Activated T-cell treated with anti-CD3 and anti-CD28 coated beads for 1 hour (primary cell): Measurements from ENCODE around the gene CYSRT1.

ENCODE experiments used
- DNase-seq: peaks from one replicate; pipeline ENCODE4 v3.0.0-alpha.2; 2020; ENCODE audit warnings: low read depth

Gene CYSRT1, protein sequence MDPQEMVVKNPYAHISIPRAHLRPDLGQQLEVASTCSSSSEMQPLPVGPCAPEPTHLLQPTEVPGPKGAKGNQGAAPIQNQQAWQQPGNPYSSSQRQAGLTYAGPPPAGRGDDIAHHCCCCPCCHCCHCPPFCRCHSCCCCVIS

DNA sequence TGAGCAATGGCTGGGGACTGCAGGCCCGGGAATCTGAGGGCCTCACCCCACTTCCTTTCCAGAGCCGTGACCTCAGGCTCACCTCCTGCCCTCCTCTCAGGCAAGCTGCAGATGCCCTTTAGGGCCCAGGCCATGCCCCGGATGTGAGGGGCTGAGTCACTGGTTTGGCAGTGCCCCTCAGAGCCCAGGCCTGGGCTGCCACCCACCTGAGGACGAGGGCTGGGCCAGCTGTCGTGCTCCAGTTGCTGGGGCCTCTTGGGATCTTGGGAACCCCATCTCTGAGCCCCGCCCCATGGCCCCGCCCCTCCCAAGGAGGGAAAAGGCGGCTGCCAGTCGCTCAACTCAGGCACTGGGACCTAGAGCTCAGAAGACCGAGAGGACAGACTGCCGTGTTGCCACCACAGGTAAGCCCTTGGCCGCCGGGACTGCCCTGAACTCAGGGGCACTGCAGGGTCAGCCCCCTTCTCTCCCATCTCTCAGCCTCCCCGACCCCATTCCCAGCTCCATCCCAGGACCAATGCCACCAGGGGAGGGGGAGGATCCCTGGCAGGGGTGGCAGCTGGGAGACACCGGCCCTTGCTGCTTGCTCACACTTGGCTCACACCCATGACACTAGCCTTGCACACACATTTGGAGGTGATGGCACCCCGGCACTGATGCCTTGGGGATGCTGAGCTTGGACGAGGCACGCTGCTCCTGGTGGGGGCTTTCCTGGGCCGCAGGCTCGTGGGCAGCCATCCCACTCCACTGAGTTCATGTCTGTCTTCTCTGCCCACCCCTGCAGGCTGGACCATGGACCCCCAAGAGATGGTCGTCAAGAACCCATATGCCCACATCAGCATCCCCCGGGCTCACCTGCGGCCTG lies at the start of gene CYSRT1:
CYSRT1 (plus strand) TSS at position 345 of the 865 bp plus-strand sequence; CDS start at position 793, 448 bp downstream.
- DNase-seq, result no peak

DNA sequence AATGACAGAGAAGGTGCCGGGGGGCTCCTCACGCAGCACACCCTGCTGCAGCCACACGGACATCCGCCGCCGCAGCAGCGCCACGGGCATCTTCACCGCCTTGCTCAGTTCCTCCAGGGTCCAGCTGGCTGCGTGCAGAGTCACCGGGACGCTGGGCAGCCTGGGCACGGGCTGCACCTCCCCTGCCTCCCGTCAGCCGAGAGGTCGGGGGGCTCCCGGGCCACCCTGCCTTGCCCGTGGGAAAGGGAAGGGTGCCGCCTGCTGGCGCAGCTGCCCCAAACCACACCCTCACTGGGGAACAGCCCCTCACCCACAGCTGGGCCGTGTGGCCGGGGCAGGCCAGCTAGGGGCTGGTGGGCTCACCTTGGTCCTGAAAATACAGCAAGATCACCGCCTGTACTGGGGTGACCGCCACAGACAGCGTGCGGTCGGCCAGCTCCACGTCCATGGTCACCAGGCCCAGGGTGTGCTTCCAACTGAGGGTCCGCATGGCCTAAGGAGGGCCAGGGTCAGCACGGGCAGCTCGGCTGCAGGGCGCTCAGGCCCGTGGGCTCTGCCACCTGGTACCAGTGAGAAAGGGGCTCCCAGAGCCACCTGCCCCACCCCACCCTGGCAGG lies 49.5 kb upstream of the CYSRT1 start:
- no peak for DNase-seq

DNA sequence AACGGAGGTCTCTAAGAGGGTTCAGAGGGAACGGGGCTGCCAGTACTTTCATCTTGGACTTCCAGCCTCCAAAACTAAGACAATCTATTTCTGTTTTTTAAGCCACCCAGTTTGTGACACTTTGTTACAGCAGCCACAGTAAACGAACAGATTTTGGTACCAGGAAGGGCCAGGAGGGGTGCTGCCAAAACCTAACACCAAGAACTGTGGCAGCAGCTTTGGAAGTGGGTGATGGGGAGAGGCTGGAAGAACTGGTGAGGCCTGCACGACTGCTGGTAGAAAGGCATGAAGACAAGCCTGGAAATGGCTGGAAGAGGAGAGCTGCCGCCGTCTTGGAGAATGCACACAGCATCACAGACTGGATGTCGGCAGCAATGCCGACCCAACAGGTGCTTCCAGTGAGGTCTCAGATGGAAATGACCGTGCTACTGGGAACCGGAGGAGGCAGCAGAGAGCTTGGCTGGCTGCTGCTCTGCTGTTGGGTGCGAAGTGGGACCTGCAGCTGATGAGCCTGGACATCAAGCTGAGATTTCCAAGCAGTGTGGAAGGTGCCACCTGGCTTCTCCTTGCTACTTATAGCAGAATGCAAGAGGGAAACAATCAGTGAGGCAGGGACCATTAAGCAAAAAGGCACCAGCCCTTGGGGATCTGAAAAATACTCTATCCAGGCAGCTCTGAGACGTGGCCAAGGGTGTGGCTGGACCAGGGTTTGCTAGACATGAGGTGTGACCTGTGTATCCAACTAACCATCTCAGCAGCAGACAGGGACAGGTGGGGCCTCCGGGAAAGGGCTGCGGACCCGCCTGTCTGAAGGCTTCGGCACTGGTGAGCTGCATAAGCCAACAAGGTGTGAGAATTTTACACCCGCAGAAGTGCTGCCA lies 48.4 kb upstream of the CYSRT1 start:
- no peak for DNase-seq

DNA sequence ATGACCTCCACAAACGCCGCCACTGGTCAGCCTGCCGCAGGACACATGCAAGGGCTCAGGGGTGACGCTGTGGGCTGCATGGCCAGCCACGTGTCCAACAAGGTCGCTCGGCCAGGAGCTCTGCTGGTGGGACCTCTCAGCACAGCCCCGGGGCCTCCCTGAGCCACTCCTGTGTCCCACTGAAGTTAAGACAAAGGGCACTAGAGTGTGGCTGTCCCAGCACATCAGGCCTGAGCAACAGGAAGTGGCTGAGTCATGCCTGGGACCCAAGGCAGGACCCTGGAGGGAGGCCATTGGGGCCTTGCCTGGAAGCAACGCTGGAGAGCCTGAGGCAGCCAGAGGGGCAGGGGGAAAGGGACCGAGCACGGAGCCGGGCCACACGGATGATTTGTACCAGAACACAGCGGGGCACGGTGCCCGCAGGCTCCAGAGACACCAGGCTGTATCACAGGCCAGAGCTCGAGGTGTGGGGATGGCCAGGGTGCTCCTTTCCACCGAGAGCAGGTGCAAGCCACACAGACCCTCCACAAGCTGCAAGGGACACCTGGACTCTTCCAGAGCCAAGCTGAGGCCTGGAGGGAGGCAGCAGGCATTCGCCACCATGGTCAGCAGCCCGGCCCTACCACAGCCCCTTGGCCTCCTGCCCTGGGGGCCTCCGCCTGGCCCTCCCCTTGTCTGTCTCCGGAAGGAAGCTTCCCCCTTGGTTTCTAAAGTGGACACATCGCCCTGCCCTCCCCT lies 46.6 kb upstream of the CYSRT1 start:
- no peak for DNase-seq

DNA sequence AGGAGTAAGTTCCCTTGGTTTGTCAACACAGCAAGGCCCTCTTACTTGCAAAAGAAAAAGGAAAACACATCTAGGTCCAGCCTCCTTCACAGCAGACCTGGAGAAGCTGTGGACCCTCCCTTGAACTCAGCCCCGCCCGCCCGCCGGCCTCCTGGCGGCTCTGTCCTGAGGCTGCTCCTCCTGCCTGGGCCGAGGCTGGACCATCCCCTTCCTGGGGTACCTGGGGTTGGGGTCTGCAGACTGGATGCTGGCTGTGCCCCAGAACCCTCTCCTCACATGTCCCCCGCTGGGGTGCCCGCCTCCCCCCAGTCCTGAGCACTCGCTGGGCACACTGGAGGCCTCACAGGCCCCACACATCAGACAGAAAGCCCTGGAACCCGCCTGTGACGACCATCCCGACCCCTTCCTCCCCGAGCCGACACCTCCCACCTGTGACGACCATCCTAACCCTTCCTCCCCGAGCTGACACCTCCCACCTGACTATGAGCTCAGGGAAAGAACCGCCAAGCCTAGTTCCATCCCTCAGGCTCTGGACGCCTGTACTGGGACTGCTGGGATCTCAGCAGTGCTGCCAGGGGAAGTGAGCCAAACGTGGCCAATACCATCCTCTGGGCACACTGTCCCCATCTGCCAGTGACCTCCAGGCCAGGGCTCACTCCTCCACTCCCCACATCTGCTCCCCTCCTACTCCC lies 45.9 kb upstream of the CYSRT1 start:
- DNase-seq, result no peak

DNA sequence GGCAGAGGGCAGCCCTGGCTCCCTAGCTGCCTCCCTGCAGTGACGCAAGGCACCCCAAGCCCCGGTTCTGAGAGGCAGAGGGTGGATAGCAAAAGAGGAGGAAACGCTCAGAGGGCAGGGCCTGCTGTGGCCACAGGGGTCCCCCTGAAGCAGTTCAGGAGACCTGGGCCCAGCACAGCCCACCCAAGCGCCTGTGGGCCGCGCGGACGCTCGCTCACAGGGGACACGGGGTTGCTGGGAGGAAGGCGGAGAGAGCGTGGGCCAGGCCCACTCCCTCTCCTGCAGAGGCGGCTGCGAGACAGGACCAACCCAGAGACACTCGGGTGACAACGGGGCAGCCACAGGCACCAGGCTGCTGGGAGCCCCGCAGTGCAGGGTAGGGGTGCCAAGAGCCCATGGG lies 45.2 kb upstream of the CYSRT1 start:
- DNase-seq, result no peak

DNA sequence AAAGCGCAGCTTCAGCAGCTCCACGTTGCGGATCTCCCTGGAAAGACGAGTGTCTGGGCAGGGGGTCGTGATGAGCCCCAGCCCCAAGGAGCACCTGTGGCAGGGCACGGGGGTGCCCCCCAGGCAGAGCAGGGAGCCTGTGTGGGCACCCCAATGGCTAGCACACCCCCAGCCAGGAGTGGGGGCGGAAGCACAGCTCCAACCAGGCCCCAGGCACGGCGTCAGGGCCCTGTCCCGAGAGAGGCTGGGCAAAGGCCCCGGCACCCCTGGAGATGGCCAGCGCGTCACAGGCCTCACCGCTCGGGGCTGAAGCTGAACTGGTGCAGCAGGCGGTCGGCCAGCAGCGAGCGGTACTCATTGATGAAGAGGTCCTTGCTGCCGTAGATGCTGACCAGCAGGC lies 44.5 kb upstream of the CYSRT1 start:
- DNase-seq, result no peak

DNA sequence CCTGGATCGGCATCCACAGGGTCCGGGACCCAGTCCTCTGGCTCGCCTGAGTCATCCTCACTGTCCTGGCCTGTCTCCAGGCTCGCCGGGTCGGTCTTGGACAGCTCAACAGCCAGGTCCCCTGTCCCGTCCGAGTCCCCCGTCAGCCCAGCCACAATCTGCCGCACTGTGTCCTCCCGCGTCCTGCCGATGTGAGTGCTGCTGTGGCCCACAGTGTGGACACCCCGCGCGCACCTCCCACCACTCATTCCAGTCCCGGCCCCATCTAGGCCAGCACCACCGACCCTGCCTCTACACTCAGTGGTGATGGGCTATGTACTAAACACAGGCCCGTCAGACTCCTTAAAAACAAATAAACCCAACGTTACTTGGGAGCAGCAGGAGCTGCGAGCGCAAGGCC lies 43.3 kb upstream of the CYSRT1 start:
- no peak for DNase-seq

DNA sequence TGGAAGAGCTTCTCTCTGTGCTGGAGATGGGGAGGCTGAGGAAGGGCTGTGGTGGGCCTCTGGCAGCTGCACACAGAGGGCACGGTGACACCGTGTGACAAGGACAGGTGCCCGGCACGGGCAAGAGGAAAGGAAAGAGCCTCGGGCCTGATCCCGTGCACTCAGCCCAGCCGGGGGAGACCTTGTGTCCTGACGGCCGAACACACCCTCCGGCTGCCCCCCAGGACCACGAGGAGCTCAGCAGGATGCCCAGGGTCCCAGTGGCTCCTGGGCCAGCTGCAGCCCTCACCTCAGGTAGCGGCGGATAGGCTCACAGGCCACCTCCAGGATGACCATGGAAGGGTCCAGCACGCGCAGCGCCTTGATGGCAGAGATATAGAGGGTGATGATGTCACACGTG lies 42.1 kb upstream of the CYSRT1 start:
- DNase-seq, result no peak

DNA sequence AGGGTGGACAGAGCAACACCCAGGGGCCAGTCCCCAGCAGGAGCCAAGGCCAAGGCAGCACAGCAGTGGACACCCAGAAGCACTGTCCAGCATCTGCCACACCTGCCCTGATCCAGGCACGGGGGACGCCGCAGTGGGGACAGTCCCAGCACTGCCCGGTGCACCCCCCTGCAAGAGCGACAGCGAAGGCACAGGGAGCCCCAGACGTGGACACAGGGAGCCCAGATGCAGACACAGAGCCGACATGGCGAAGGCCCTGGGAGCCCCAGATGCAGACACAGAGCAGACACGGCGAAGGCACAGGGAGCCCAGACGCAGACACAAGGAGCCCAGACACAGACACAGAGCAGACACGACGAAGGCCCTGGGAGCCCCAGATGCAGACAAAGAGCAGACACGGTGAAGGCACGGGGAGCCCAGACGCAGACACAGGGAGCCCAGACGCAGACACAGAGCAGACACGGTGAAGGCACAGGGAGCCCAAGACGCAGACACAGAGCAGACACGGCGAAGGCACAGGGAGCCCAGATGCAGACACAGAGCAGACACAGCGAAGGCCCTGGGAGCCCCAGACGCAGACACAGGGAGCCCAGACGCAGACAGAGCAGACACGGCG lies 40.9 kb upstream of the CYSRT1 start:
- no peak for DNase-seq

DNA sequence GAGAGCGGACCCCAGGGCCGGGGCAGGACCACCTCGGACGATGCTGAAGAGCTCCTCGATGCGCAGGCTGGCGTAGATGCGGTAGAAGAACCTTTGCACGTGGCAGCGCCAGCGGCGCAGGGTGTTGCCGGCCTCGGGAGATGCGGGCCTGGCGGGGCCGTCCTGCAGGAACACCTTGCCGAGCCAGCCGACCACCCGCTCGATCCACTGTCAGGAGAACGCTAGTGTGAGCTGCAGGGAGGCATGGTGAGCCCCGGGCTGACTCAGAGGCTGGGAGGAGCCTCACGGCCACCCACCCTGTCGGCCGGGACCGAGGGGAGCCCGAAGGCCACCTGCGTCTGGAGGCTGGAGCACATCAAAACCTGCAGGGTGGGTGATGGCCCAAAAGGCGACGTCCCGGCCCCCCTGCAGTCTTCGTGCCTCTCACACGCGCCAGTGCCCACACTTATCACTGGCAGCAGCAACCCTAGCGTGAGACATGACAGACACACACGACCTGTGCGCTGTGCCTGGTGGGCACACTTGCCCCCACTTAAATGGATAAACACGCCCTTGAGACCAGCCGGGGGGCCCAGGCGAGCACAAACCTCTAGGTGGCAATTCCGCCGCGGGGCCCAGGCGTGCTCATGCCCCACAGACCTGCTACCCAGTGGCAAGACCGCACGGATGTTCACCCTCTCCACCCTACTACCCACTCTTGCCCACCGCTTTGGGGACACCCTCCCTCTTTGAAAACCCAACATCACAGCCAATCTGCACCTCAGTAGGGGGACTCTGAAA lies 39.9 kb upstream of the CYSRT1 start:
- DNase-seq, result no peak

DNA sequence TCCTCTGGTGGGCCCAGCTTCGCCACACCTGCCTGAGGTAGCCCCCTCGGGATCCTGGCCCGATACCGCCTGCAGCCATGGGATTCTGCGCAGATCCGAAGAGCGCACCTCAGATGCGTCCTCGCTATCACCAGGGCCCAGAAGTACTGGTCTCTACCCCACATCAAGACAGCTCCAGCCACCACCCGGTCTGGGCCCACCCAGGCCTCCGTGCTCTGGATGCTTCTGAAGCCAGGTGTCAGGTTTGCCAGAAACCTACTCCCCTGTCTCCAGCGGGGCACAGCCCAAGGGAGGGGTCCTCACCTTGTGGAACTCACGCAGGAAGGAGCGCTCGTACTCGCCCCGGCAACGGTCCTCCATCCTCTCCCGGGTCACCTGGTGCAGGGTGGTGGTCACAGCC lies 39.1 kb upstream of the CYSRT1 start:
- DNase-seq, result no peak

DNA sequence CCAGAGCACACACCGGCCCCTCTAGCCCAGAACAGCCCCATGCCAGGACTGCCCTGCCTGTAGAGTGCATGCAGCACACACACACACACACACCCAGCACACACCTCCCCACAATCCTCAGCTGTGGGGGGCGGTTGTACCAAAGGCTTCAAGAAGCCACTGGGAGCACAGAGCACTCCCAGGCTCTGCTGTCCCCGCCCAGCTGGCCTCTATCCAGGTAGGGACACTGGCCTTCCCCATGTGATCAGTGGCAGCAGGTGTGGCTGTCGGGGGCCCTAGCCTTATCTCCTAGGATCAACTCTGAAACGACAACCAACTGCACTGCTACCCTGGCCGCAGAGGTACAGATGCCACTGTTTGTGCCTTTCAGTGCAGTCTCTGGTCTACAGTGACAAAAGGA lies 38.6 kb upstream of the CYSRT1 start:
- no peak for DNase-seq

DNA sequence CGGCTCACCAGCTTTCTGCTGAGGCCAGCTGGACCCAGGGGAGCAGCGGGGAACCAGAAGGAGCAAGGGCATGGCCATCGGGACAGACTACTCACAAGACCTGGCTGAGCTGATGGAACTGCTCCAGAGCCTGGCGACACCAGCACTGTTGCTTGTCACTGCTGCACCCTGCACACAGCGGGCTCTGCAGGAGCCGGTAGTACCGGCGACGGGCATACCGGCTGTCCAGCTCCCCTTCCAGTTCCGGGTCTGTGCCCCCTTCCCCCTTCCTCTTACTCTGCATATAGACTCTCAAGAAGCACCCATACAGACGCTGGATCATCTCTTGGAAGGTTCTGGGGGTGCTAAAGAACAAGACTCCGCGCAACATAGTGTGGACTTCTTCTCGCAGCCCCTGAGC lies 37.6 kb upstream of the CYSRT1 start:
- no peak for DNase-seq

DNA sequence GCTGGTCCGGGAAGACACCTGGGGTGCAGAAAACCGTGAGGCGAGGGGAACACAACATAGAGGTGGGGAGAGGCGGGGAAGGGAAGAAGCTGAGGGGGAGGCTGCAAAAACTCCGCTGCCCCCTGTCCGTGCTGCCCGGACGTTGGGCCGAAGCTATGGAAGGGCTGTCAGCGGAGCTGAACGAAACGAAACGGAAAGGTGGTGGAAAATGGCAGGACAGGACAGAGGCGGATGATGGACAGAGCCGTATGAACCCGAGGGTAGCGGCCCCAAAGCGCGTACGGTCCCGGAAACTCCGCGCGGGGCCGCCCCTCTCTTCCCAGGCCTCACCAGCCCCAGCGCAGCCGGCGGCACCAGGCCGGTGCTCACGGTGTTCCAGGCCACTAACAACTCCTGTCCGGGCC lies 36.9 kb upstream of the CYSRT1 start:
- DNase-seq, result no peak

DNA sequence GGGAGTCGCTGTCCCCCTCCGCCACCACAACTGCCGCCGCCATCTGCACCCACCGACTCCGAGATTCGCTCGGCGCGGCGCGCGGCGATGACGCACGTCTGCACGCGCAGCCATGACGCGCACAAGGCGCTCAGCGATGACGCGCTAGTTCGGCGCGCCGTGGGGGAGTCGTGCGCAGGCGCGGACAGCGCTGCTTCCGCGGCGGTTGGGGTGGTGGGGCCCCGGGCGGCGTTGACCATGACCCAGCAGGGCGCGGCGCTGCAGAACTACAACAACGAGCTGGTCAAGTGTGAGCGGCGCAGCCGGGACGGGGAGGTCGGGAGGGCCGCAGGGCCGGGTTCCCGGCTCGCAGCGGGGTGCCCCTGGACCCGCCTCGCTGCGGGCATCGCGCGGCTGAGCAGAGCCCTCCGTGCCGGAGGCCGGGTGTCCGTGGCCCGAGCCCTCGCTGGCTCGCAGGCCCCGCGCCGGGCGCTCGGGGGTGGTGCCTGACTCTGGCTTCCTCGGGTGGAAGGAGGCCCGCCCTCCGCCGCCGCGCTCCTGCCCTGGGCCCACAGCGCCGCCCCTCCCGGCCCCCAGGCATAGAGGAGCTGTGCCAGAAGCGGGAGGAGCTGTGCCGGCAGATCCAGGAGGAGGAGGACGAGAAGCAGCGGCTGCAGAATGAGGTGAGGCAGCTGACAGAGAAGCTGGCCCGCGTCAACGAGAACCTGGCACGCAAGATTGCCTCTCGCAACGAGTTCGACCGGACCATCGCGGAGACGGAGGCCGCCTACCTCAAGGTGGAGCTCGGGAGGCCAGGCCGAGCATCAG lies 36.3 kb upstream of the CYSRT1 start, which contains the start of the genes ANAPC2 and SSNA1:
ANAPC2 (minus strand) TSS at position 71 of the 807 bp plus-strand sequence; CDS start at position 43, 28 bp downstream.
SSNA1 (plus strand) TSS at position 187 of the 807 bp plus-strand sequence; CDS start at position 238, 51 bp downstream.
- peak; percentile 93 for DNase-seq

DNA sequence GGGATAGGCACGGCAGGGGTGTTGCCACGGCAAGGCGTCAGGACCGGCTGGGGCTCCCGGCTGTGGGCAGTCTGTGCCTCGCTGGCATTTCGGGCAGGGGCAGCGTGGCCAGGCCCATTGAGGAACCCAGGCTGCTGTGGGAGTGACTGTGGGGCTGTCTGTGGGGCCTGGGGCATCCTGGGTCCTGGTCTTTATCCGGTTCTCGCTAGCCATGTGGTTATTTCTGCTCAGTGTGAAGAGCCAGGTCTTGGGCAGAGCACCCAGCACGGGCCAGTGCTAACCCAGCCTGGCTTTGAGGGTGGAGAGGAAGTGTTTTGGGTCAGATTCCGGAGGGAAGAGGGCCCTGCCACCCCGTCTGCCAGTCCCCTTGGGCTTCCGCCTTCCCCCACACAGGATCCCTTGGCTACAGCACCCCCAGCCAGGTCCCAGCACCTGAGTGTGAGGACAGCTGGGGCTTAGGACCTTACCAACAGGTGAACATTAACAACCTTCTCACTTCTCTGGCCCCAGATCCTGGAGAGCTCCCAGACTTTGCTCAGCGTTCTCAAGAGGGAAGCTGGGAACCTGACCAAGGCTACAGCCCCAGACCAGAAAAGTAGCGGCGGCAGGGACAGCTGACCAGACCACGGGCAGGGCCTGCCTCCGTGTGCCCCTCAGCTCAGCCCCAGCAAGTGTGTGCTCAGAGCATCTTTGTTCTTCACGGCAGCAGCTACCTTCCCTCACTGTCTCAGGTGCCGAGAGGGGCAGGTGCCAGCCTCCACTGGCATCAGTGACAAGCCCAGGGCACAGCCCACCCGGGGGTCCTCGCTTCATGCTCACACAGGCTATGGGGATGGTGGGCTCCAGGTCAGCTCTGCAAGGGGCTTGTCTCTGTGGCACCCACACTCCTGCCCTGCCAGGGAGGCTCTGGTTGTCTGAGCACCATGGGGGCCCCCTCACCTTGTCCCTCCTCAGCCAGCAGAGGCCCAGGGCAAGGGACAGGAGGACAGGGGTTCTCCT lies 35.4 kb upstream of the CYSRT1 start:
- DNase-seq, result no peak
